Fibroblast of peridontal ligament (primary cell): ENCODE data around the gene NRP1.
"Not testable (repeated sequence)": the region's sequence is repeated elsewhere in the genome, so short reads cannot be mapped to it uniquely, and the experiment has no call there.

Experiments used
- DNase-seq: peaks from one replicate; pipeline ENCODE4 v3.0.0-alpha.2; 2010; ENCODE audit errors: extremely low read depth

Gene NRP1

GRCh38 chr10:33321516-33321915, 13.0 kb downstream of the NRP1 start:
- DNase-seq, result peak; percentile 56

GRCh38 chr10:33320288-33320687, 14.2 kb downstream of the NRP1 start:
- no peak for DNase-seq

- no peak for DNase-seq
These were observed 18.6 kb downstream of the NRP1 start for GRCh38 chr10:33315891-33316290.

GRCh38 chr10:33314811-33315561, 19.5 kb downstream of the NRP1 start:
- DNase-seq, result peak; percentile 46

GRCh38 chr10:33311640-33312039, 22.8 kb downstream of the NRP1 start:
- DNase-seq, result no peak

GRCh38 chr10:33310853-33311252, 23.6 kb downstream of the NRP1 start:
- DNase-seq, result no peak

GRCh38 chr10:33309406-33309805, 25.1 kb downstream of the NRP1 start:
- no peak for DNase-seq

- DNase-seq, result no peak
These were observed 26.6 kb downstream of the NRP1 start for GRCh38 chr10:33307835-33308234.

GRCh38 chr10:33306701-33307519, 27.6 kb downstream of the NRP1 start:
- DNase-seq, result peak; percentile 90

GRCh38 chr10:33306126-33306525, 28.3 kb downstream of the NRP1 start:
- DNase-seq, result peak; percentile 66

GRCh38 chr10:33304423-33305225, 29.8 kb downstream of the NRP1 start:
- peak; percentile 34 for DNase-seq

GRCh38 chr10:33303988-33304387, 30.5 kb downstream of the NRP1 start:
- peak; percentile 43 for DNase-seq

- DNase-seq, result no peak
These were observed 32.1 kb downstream of the NRP1 start for GRCh38 chr10:33302208-33302829.

GRCh38 chr10:33301097-33301789, 33.2 kb downstream of the NRP1 start:
- DNase-seq, result no peak

GRCh38 chr10:33300544-33300943, 33.9 kb downstream of the NRP1 start:
- DNase-seq, result not testable (repeated sequence)

- no peak for DNase-seq
These were observed 35.6 kb downstream of the NRP1 start for GRCh38 chr10:33298893-33299292.

- DNase-seq, result no peak
These were observed 36.4 kb downstream of the NRP1 start for GRCh38 chr10:33298110-33298509.

- no peak for DNase-seq
These were observed 38.6 kb downstream of the NRP1 start for GRCh38 chr10:33295851-33296250.

- DNase-seq, result no peak
These were observed 40.8 kb downstream of the NRP1 start for GRCh38 chr10:33293531-33294170.

- DNase-seq, result no peak
These were observed 41.4 kb downstream of the NRP1 start for GRCh38 chr10:33293076-33293475.
